Endodermal cell (in vitro differentiated cells): ENCODE results near the gene TMEM200B. TPM values are rescaled to one million over a fixed set of nuclear protein-coding genes. Genes with fewer than 3 reads are reported as not detected.

ENCODE experiments used
- DNase-seq: peaks from one replicate; pipeline ENCODE4 v3.0.0-alpha.2; 2017
- H3K27ac ChIP-seq: 2 replicates; pipeline ENCODE4 v1.5.1; 2013; ENCODE audit warnings: mild to moderate bottlenecking, low read depth, low read length, moderate library complexity
- H3K27me3 ChIP-seq: 2 replicates; pipeline ENCODE4 v1.6.1; 2013; ENCODE audit warnings: mild to moderate bottlenecking, low read length, moderate library complexity; ENCODE audit not compliant: insufficient read depth, control insufficient read depth, poor library complexity, severe bottlenecking
- H3K36me3 ChIP-seq: 2 replicates; pipeline ENCODE4 v1.7.0; 2013; ENCODE audit warnings: mild to moderate bottlenecking, low read length, moderate library complexity; ENCODE audit not compliant: control insufficient read depth, insufficient read depth
- H3K4me1 ChIP-seq: one replicate; pipeline ENCODE4 v1.7.0; 2013; ENCODE audit warnings: low read length; ENCODE audit not compliant: control insufficient read depth, insufficient read depth
- H3K4me3 ChIP-seq: 2 replicates; pipeline ENCODE4 v1.5.1; 2013; ENCODE audit warnings: mild to moderate bottlenecking, low read length, moderate library complexity
- H3K9ac ChIP-seq: 2 replicates; pipeline ENCODE4 v1.6.1; 2013; ENCODE audit warnings: mild to moderate bottlenecking, low read length, moderate library complexity; ENCODE audit not compliant: poor library complexity, severe bottlenecking; ENCODE audit errors: extremely low read depth
- H3K9me3 ChIP-seq: 2 replicates; pipeline ENCODE4 v1.6.1; 2013; ENCODE audit warnings: mild to moderate bottlenecking, low read length, moderate library complexity; ENCODE audit not compliant: control insufficient read depth
- H3K27ac Mint-ChIP-seq: 2 replicates; pipeline ENCODE4 v1.8.0; 2020; ENCODE audit warnings: mixed read lengths
- H3K27me3 Mint-ChIP-seq: 2 replicates; pipeline ENCODE4 v1.8.0; 2021; ENCODE audit warnings: mild to moderate bottlenecking, mixed read lengths; ENCODE audit not compliant: insufficient read depth
- H3K36me3 Mint-ChIP-seq: 2 replicates; pipeline ENCODE4 v1.8.0; 2020; ENCODE audit warnings: low read depth, mixed read lengths
- H3K4me1 Mint-ChIP-seq: 2 replicates; pipeline ENCODE4 v1.8.0; 2020; ENCODE audit warnings: mixed read lengths
- H3K4me3 Mint-ChIP-seq: 2 replicates; pipeline ENCODE4 v1.8.0; 2020; ENCODE audit warnings: mild to moderate bottlenecking, moderate library complexity, mixed read lengths
- H3K9me3 Mint-ChIP-seq: 2 replicates; pipeline ENCODE4 v1.8.0; 2020; ENCODE audit warnings: mild to moderate bottlenecking, mixed read lengths
- WGBS, 2 experiments: methylation state at CpG; one replicate each; pipeline versions ENCODE4 v1.1.5 to v1.1.7; 2013; ENCODE audit warnings: missing lambda C conversion rate in 2 of 2, mixed read lengths in 1 of 2; ENCODE audit not compliant: insufficient coverage in 1 of 2, insufficient read length in 1 of 2; 5-methylcytosine and 5-hydroxymethylcytosine counted together
- total RNA-seq, 2 donors: library from RNA; stranded (reverse); fragmentation: NEBNext Ultra II Directional in 1 of 2; extraction: Animal tissue kit (Norgen Biotek cat#: 25700) in 1 of 2; gene quantifications; 2 replicates in 1 of 2; 3 replicates in 1 of 2; pipeline ENCODE4 v1.2.1, GENCODE V29; 2021
- TF ChIP-seq, protein P1 (sequence below): fragments of 200-600 bp; sonication (generic); conservative IDR thresholded peaks from 2 replicates; pipeline ENCODE4 v1.5.0; 2021; ENCODE audit warnings: antibody characterized with exemption, mild to moderate bottlenecking

Gene TMEM200B
- total RNA-seq, 2 donors from 2014 or later: 36.0 to 49.4 TPM

DNA sequence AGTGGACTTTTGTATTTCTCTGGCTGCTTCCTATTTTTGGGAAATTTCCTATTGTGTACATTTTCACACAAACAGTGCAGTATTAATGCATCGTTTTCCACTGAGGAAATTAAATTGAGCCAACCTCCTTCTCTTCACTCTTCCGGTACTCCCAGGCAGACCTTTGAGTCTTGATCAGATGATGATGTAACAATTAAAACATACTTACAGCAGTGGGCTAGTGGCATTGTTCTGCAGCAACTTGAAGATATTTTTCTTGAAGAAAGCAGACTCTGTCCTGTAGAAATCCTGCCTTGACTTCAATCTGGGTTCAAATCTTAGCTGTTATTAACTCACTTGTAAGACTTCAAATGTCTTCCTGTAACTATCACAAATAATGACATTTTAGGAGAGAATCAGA, 19.0 kb upstream of the TMEM200B start:
- TF ChIP-seq, protein P1, sequence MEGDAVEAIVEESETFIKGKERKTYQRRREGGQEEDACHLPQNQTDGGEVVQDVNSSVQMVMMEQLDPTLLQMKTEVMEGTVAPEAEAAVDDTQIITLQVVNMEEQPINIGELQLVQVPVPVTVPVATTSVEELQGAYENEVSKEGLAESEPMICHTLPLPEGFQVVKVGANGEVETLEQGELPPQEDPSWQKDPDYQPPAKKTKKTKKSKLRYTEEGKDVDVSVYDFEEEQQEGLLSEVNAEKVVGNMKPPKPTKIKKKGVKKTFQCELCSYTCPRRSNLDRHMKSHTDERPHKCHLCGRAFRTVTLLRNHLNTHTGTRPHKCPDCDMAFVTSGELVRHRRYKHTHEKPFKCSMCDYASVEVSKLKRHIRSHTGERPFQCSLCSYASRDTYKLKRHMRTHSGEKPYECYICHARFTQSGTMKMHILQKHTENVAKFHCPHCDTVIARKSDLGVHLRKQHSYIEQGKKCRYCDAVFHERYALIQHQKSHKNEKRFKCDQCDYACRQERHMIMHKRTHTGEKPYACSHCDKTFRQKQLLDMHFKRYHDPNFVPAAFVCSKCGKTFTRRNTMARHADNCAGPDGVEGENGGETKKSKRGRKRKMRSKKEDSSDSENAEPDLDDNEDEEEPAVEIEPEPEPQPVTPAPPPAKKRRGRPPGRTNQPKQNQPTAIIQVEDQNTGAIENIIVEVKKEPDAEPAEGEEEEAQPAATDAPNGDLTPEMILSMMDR: no peak
- Histone ChIP-seq H3K27ac (no peak overlapping the region), H3K36me3 (peaks cover 30% of the 10 kb centered on the region), H3K9ac (no peak overlapping the region), H3K4me3 (no peak overlapping the region), H3K9me3 (no peaks in the 10 kb centered on the region), H3K4me1 (no peaks in the 10 kb centered on the region), H3K27me3 (no peaks in the 10 kb centered on the region)
- DNase-seq: no peak
- Mint-ChIP-seq H3K36me3 (peaks cover 43% of the 10 kb centered on the region), H3K9me3 (peaks cover 6% of the 10 kb centered on the region), H3K4me1 (no peaks in the 10 kb centered on the region), H3K27me3 (no peaks in the 10 kb centered on the region), H3K27ac (peak overlapping the region; percentile 53), H3K4me3 (no peak overlapping the region)
- WGBS, 2 experiments: 87 to 100% methylated on average over 2 of the region's 2 CpGs

DNA sequence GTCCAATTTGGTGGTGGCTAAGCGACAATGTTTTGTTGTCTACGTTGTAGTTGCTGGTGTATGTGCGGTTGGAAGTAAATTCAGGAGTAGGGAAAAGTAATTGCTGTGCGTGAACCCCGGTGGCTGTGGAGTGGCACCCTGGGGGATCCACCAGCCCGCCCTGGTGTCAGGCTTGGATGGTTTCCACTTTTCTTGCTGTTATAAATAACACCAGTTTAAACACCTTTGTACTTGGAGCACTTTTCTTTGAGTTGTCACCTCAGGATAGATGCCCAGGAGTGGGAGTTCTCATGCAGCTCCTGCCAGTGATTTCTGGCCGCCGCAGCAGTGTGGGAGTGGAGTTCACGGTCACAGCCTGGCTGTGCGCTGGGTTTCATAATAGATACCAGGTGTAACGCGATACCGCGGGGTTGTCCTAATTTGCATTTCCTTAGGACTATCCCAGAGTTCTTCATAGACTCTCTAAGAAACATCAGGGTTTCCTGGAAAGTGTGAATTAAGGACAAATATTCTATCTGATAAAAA, 12.8 kb upstream of the TMEM200B start:
- Mint-ChIP-seq H3K27me3 (peaks cover 7% of the 10 kb centered on the region), H3K36me3 (no peaks in the 10 kb centered on the region), H3K27ac (peak overlapping the region; percentile 44), H3K4me1 (no peaks in the 10 kb centered on the region), H3K4me3 (no peak overlapping the region), H3K9me3 (peaks cover 6% of the 10 kb centered on the region)
- TF ChIP-seq, protein P1: no peak
- Histone ChIP-seq H3K4me3 (no peak overlapping the region), H3K36me3 (no peaks in the 10 kb centered on the region), H3K4me1 (no peaks in the 10 kb centered on the region), H3K27ac (no peak overlapping the region), H3K27me3 (no peaks in the 10 kb centered on the region), H3K9me3 (no peaks in the 10 kb centered on the region), H3K9ac (no peak overlapping the region)
- DNase-seq: no peak
- WGBS, 2 experiments: 81 to 90% methylated on average over 10 to 14 of the region's 14 CpGs

GRCh38 chr1:29134695-29135028, 11.0 kb upstream of the TMEM200B start:
- TF ChIP-seq, protein P1: no peak
- no peak overlapping the region for H3K4me3 Mint-ChIP-seq
- no peak overlapping the region for H3K4me3 ChIP-seq
- peak; percentile 54 for DNase-seq
- no peaks in the 10 kb centered on the region for H3K36me3 ChIP-seq
- H3K9ac ChIP-seq: no peak overlapping the region
- H3K4me1 Mint-ChIP-seq: peaks cover 7% of the 10 kb centered on the region
- no peaks in the 10 kb centered on the region for H3K27me3 ChIP-seq
- no peak overlapping the region for H3K27ac ChIP-seq
- peaks cover 3% of the 10 kb centered on the region for H3K9me3 Mint-ChIP-seq
- no peaks in the 10 kb centered on the region for H3K4me1 ChIP-seq
- peaks cover 8% of the 10 kb centered on the region for H3K27me3 Mint-ChIP-seq
- H3K36me3 Mint-ChIP-seq: no peaks in the 10 kb centered on the region
- H3K9me3 ChIP-seq: no peaks in the 10 kb centered on the region
- no peak overlapping the region for H3K27ac Mint-ChIP-seq
- WGBS, 2 experiments: 83 to 86% methylated on average over 10 of the region's 10 CpGs
